GM21737 (cell line): ENCODE measurements around the gene AIFM2.
"Not testable (repeated sequence)": the region's sequence is repeated elsewhere in the genome, so short reads cannot be mapped to it uniquely, and the experiment has no call there.

Experiments
- ATAC-seq: cut with Tn5 transposase; IDR thresholded peaks from one replicate; pipeline ENCODE4 v1.9.1; 2021; ENCODE audit warnings: mild to moderate bottlenecking, moderate library complexity; ENCODE audit not compliant: unreplicated experiment

AIFM2 gene

GRCh38 chr10:70123817-70124216 is 8.8 kb downstream of the AIFM2 start:
- ATAC-seq = no peak

- not testable (repeated sequence) for ATAC-seq
These were observed 9.5 kb downstream of the AIFM2 start for GRCh38 chr10:70123166-70123565.

DNA sequence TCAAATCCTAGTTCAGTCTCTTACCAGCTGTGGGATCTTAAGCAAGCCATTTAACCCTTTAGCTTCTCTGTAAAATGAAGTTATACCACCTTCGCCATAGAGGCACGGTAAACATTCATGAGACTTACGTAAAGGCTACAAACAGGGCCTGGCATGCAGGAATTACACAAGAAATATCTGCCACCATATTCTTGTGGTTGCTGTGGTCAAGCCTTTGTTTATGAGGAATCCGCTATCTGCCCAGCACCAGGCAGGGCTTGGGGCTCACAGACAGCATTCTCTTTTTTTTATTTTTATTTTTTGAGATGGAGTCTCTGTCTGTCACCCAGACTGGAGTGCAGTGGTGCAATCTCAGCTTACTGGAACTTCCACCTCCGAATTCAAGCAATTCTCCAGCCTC is 9.9 kb downstream of the AIFM2 start:
- ATAC-seq = no peak

GRCh38 chr10:70121281-70121949 is 11.2 kb downstream of the AIFM2 start:
- no peak for ATAC-seq

DNA sequence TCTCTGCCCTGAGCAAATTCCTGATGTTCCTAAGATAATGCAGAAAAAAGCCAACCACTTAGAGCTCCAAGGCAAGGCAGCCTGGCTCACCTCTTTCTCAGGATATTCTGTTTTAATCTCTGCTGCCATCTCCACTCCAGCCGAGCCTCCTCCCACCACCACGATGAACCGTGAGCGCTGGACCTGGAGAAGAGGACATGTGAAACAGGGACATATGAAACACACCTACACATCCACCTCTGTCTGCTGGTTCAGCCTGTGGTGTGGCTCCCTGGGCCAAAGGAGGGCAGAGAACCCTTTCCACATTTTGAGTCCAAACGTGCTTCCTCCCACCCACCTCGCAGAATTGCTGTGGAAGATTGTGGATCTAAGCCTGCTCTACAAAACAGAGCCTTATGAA is 12.2 kb downstream of the AIFM2 start:
- no peak for ATAC-seq

DNA sequence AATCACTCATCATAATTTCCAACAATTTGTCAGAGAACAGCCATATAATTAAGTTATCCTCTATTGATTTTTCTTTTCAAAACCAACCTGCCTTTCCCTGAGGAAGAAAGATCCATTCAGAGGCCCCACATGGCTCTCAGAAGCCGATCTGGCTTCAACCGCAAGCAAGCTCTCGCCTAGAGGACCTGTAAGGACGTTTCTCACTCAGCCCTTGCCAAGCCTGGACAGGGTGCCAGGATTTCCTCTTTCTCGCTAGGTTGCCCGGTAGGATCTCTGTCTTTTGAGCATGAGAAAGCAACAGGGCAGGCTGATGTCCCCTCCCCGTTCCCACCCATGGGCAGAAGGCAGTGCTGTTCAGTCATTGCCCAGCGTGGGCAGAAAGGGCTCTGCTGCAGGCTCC is 13.0 kb downstream of the AIFM2 start:
- no peak for ATAC-seq

- no peak for ATAC-seq
These were observed 13.4 kb downstream of the AIFM2 start for GRCh38 chr10:70119197-70119596.

GRCh38 chr10:70118196-70118595 is 14.4 kb downstream of the AIFM2 start:
- no peak for ATAC-seq

DNA sequence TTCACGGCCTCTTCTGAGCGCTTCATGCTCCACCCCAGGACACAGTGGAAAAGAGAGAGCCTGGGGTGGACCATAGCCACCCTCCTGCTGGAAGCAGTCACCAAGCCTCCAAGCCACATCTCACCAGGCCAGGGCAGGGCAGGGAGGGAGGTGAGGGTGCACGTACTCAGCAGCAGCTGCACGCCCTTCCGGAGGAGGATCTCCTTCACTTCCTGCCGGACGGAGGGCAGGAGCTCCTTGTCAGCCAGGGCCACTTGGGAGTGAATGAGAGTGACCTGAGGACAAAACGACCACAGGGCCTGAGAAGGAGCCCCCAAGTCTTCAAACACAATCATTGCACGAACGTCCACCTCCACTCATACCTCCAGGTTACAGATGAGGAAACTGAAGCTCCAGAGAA is 15.0 kb downstream of the AIFM2 start:
- no peak for ATAC-seq

DNA sequence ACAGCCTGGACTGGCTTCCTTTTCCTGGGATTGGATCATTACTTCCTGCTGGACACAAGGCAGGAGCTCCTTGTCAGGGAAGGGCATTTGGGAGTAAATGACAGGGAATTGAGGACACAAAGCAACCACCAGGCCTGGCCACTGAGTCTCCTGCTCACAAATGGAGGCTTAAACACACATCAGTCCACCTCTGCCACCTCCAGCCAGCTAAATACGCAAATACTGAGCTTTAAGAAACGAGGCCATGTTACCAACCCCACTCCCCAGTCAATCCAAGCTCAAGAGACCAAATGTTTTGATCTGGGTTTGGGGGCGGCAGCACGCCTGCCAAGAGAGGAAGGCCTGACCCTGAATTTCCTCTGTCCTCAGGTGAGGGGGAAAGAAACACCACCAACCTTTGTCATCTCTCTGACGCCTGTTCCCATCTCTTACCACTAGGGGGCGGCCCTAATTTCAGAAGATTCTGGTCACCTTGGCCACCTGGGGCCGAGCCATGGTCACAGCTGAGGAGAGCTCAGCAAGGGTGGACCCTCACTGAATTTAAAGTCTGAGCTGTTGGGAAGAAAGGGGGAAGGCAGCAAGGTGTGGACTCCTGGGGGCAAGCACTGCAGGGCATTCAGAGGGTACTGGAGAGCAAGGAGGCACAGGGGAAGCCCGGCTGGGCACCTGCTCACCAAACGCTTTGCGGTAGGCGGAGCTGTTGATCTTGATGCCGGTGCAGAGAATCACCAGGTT is 16.5 kb downstream of the AIFM2 start:
- peak; percentile 53 for ATAC-seq

- no peak for ATAC-seq
These were observed 17.7 kb downstream of the AIFM2 start for GRCh38 chr10:70114902-70115301.

DNA sequence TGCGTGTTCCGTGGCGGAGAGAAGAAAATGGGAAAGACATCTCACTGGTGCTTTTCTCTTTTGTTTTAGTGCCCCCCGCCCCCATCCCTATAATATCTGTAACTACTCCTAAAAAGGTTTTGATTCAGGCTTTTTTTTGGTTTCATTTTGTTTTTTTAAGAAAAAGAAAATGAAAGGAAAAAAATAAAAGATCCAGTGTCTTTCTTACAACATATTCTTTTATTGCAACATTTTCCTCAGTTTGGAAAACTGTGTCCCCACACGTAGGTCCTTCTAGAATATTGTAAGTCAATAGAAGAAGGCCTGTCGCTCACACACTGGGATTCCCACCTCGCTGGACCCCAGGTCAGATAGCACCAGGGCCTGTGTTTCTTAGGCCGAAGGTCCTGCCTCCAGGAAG is 20.6 kb downstream of the AIFM2 start:
- no peak for ATAC-seq

- ATAC-seq = no peak
These were observed 21.1 kb downstream of the AIFM2 start for GRCh38 chr10:70111496-70111895.

DNA sequence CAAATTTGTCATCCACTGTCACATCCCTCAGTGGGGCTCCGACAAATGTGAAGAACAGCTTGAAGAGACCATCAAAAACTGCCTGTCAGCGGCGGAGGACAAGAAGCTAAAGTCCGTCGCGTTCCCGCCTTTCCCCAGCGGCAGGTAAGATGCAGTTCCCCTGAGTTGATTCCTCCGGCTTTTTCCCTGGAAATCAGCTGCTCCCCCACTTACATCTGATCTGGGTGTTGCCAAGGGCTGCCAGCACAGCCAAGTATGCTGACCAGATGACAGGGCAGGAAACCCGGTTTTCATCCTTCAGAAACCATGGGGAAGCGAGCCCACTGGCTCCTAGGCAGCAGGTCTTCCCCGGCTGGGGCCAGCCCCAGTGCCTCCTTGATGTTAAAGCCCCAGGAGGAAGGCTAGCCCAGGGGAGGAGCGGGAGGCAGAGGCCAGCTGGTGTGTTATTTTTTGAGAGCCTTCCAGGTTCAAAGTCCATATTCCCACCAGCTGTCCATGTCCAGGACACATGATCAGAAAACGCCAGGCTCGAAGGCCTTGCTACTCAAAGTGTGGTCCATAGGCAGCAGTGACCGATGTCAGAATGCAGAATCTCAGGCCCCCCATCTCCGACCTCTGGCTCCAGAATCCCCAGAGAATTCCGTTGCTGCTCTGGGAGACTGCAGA is 23.4 kb downstream of the AIFM2 start:
- no peak for ATAC-seq

GRCh38 chr10:70106958-70107791 is 25.4 kb downstream of the AIFM2 start:
- ATAC-seq = no peak

DNA sequence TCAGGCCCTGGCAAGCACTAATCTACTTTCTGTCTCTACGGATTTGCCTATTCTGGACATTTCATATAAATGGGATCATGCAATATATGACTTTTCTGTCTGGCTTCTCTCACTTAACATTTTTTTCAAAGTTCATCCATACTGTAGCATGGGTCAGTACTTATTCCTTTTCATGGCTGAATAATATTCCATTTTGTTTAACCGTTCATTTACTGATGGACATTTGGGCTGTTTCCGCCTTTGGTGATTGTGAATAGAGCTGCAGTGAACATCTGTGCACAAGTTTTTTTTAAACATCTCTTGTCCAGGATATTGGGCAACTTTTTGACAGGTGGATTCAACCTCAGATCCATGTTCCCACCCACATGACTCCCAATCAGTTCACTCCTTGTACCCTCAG is 31.0 kb downstream of the AIFM2 start:
- no peak for ATAC-seq

GRCh38 chr10:70101068-70101562 is 31.5 kb downstream of the AIFM2 start:
- ATAC-seq = not testable (repeated sequence)

DNA sequence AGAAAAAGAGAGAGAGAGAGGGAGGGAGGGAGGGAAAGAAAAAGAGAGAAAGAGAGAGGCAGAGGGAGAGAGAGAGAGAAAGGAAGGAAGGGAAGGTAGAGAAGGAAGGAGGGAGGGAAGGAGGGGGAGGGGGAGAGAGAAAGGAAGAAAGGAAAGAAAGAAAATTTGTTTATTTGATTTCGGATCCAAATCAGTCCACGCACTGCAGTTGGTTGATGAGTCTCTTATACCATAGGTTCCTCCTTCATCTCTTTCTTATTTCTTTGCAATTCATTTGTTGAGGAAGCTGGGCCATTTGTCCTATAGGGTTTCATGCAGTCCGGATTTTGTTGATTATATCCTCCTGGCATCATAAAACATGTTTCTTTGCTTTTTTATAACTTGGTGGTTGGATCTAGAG is 34.4 kb downstream of the AIFM2 start:
- no peak for ATAC-seq

- ATAC-seq = no peak
These were observed 35.2 kb downstream of the AIFM2 start for GRCh38 chr10:70097459-70097858.

DNA sequence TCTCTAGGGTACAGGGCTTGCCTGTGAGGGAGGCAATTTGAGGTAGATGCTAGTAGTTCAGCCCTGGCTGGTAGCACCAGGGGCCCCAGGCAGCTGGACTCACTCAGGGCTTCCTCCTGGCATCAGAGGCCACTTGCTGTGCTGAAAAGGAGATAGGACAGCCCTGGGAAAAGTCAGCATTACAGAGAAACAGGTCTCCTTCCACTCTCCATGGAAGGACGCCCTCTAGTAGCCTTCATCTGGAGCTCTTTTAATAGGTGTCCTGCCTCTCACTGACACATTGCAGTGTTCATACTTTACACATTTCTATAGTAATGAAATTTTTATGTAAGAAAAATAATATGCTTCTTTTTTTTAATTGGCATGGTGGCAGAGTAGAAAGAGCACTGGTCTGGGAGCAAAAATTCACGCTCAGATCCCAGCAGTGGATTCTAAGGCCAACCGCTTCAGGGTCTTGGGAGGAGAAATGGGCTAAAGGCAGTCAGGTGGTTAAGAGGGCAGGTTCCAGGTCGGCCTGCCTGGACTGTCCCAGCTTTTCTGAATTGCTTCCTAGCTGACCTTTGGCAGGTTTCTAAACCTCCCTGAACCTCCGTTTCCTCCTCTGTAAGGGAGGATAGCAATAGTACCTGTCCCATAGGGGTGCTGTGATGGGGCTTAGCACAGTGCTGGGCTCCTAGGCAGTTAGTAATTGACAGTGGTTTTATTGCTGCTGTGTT is 35.8 kb downstream of the AIFM2 start:
- ATAC-seq = no peak
